H1 (cell line): Measurements from ENCODE around the gene CLDN14. TPM values are rescaled to one million over a fixed set of nuclear protein-coding genes. Genes with fewer than 3 reads are reported as not detected.

Source experiments
- CTCF ChIA-PET: fragments of 300-600 bp; sonication (Branson Sonifier 250); formaldehyde crosslinking; loops from one replicate; lab custom pipeline; 2021; ENCODE audit not compliant: partially characterized antibody; lab: Charles Lee
- POLR2A ChIA-PET: fragments of 300-600 bp; sonication (Branson Sonifier 250); formaldehyde crosslinking; loops from one replicate; lab custom pipeline; 2021; ENCODE audit warnings: inconsistent platforms; ENCODE audit not compliant: partially characterized antibody; lab: Charles Lee
- DNase-seq, 2 experiments: peaks; one replicate each; pipeline versions ENCODE4 v3.0.0 to v3.0.0-alpha.2; 2010 to 2022; ENCODE audit warnings: low spot score in 2 of 2, low read depth in 1 of 2, mixed read lengths in 1 of 2
- FAIRE-seq: peaks from 2 replicates; lab custom pipeline; 2011; peaks lifted over from hg19 to GRCh38; lab: Jason Lieb, UNC
- H2AFZ ChIP-seq: 2 replicates; pipeline ENCODE4 v1.8.1; 2012; ENCODE audit warnings: low read length, inconsistent platforms
- H2AK5ac ChIP-seq: 2 replicates; pipeline ENCODE4 v1.6.1; 2013; ENCODE audit warnings: low read depth, low read length
- H2BK120ac ChIP-seq: replicated peaks from 2 replicates; pipeline ENCODE3; 2013; ENCODE audit warnings: low read depth, low read length, inconsistent platforms
- H2BK12ac ChIP-seq: 2 replicates; pipeline ENCODE4 v1.6.1; 2013; ENCODE audit warnings: low read depth, low read length
- H2BK15ac ChIP-seq: 2 replicates; pipeline ENCODE4 v1.6.1; 2013; ENCODE audit warnings: low read length
- H2BK20ac ChIP-seq: 2 replicates; pipeline ENCODE4 v1.6.1; 2013; ENCODE audit warnings: low read length
- H2BK5ac ChIP-seq: 2 replicates; pipeline ENCODE4 v1.6.1; 2013; ENCODE audit warnings: low read depth, low read length
- H3K14ac ChIP-seq: 2 replicates; pipeline ENCODE4 v1.6.1; 2013; ENCODE audit warnings: inconsistent platforms; ENCODE audit not compliant: insufficient read length
- H3K18ac ChIP-seq: 2 replicates; pipeline ENCODE4 v1.6.1; 2013; ENCODE audit warnings: low read length; ENCODE audit errors: extremely low read depth
- H3K23ac ChIP-seq: 2 replicates; pipeline ENCODE4 v1.6.1; 2013; ENCODE audit warnings: inconsistent platforms; ENCODE audit not compliant: insufficient read length
- H3K23me2 ChIP-seq: 2 replicates; pipeline ENCODE4 v1.6.1; 2013; ENCODE audit warnings: low read depth, low read length
- H3K27ac ChIP-seq: 2 replicates; pipeline ENCODE4 v1.6.1; 2011; ENCODE audit warnings: low read depth, low read length, inconsistent platforms
- H3K27me3 ChIP-seq, 4 experiments: replicated peaks in 1 of 4; 1 replicate in 1 of 4; 2 replicates in 3 of 4; pipeline versions ENCODE4 v1.6.1 to v1.8.1; 2011 to 2013; ENCODE audit warnings: low read length in 3 of 4, mild to moderate bottlenecking in 3 of 4, inconsistent platforms in 2 of 4, mixed read lengths in 2 of 4, moderate library complexity in 1 of 4; ENCODE audit not compliant: control insufficient read depth in 3 of 4, insufficient read depth in 3 of 4; ENCODE audit errors: extremely low read depth in 1 of 4
- H3K36me3 ChIP-seq, 4 experiments: 2 replicates each; pipeline versions ENCODE4 v1.6.1 to v1.8.1; 2011 to 2013; ENCODE audit warnings: mild to moderate bottlenecking in 4 of 4, low read length in 3 of 4, moderate library complexity in 2 of 4, control low read depth in 1 of 4, inconsistent platforms in 1 of 4; ENCODE audit not compliant: insufficient read depth in 4 of 4, control insufficient read depth in 2 of 4
- H3K4ac ChIP-seq: replicated peaks from 2 replicates; pipeline ENCODE3; 2013; ENCODE audit warnings: low read length, low read depth, mixed read lengths, inconsistent platforms; ENCODE audit not compliant: insufficient read length
- H3K4me1 ChIP-seq, 4 experiments: replicated peaks in 1 of 4; 1 replicate in 1 of 4; 2 replicates in 3 of 4; pipeline versions ENCODE4 v1.6.1 to v1.8.1; 2011 to 2013; ENCODE audit warnings: low read length in 3 of 4, inconsistent platforms in 2 of 4, mixed read lengths in 1 of 4; ENCODE audit not compliant: insufficient read depth in 4 of 4, control insufficient read depth in 3 of 4
- H3K4me2 ChIP-seq, 2 experiments: 2 replicates each; pipeline versions ENCODE4 v1.6.1 to v1.8.1; 2011 to 2013; ENCODE audit warnings: low read depth in 2 of 2, low read length in 2 of 2, control low read depth in 1 of 2, inconsistent platforms in 1 of 2, mild to moderate bottlenecking in 1 of 2; ENCODE audit not compliant: insufficient read depth in 1 of 2
- H3K4me3 ChIP-seq, 4 experiments: fragments of 200-600, 300-600 bp in 1 of 4; sonication (generic), shearing (Covaris generic), sonication (Bioruptor Twin) in 1 of 4; 2 replicates each; pipeline versions ENCODE4 v1.5.1 to v1.8.1; 2011 to 2016; ENCODE audit warnings: low read length in 4 of 4, low read depth in 3 of 4, control low read depth in 2 of 4, inconsistent platforms in 2 of 4, mild to moderate bottlenecking in 2 of 4, mixed read lengths in 1 of 4, moderate library complexity in 1 of 4; ENCODE audit not compliant: insufficient read depth in 2 of 4; ENCODE audit errors: extremely low read depth in 1 of 4
- H3K56ac ChIP-seq: replicated peaks from 2 replicates; pipeline ENCODE3; 2013; ENCODE audit warnings: low read depth, mild to moderate bottlenecking, mixed read lengths, low read length, inconsistent platforms; ENCODE audit not compliant: insufficient read length
- H3K79me1 ChIP-seq: 2 replicates; pipeline ENCODE4 v1.6.1; 2013; ENCODE audit warnings: low read depth, low read length, control low read depth
- H3K79me2 ChIP-seq, 2 experiments: 2 replicates each; pipeline versions ENCODE4 v1.6.1 to v1.8.1; 2012 to 2013; ENCODE audit warnings: low read length in 2 of 2, mild to moderate bottlenecking in 2 of 2, inconsistent platforms in 1 of 2; ENCODE audit not compliant: insufficient read depth in 2 of 2, control insufficient read depth in 1 of 2
- H3K9ac ChIP-seq, 4 experiments: replicated peaks in 1 of 4; 1 replicate in 1 of 4; 2 replicates in 3 of 4; pipeline versions ENCODE4 v1.6.1 to v1.8.1; 2011 to 2013; ENCODE audit warnings: low read depth in 3 of 4, low read length in 3 of 4, control low read depth in 2 of 4, mild to moderate bottlenecking in 2 of 4, moderate library complexity in 2 of 4, inconsistent platforms in 1 of 4; ENCODE audit errors: extremely low read depth in 1 of 4
- H3K9me3 ChIP-seq, 2 experiments: 2 replicates each; pipeline versions ENCODE4 v1.6.1 to v1.8.1; 2012 to 2013; ENCODE audit warnings: mild to moderate bottlenecking in 2 of 2, moderate library complexity in 2 of 2, control low read depth in 1 of 2, inconsistent platforms in 1 of 2, low read depth in 1 of 2, low read length in 1 of 2, mixed read lengths in 1 of 2; ENCODE audit not compliant: insufficient read depth in 2 of 2
- H4K20me1 ChIP-seq, 2 experiments: replicated peaks in 1 of 2; 2 replicates each; pipeline versions ENCODE3 to v1.8.1; 2011 to 2013; ENCODE audit warnings: inconsistent platforms in 2 of 2, low read length in 2 of 2, mild to moderate bottlenecking in 1 of 2; ENCODE audit not compliant: insufficient read depth in 2 of 2, control insufficient read depth in 1 of 2
- H4K5ac ChIP-seq: 2 replicates; pipeline ENCODE4 v1.6.1; 2013; ENCODE audit warnings: low read length, low read depth, mixed read lengths, inconsistent platforms; ENCODE audit not compliant: insufficient read length
- H4K8ac ChIP-seq: 2 replicates; pipeline ENCODE4 v1.8.0; 2013; ENCODE audit warnings: mild to moderate bottlenecking, moderate library complexity, low read length, inconsistent platforms; ENCODE audit not compliant: insufficient read depth; ENCODE audit errors: extremely low read depth
- H4K91ac ChIP-seq: replicated peaks from 2 replicates; pipeline ENCODE3; 2013; ENCODE audit warnings: low read length, mixed read lengths, inconsistent platforms; ENCODE audit not compliant: insufficient read length
- CBX8 ChIP-seq: fragments of 300-800, 300-1000 bp; sonication (generic); IDR thresholded peaks from 2 replicates; pipeline ENCODE4 v1.7.1; 2016; ENCODE audit warnings: low read depth, low read length, borderline replicate concordance
- EGR1 ChIP-seq: IDR thresholded peaks from 2 replicates; pipeline ENCODE4 v1.6.1; 2011; ENCODE audit warnings: low read depth, low read length, borderline replicate concordance
- GABPA ChIP-seq: IDR thresholded peaks from 2 replicates; pipeline ENCODE4 v1.6.1; 2011; ENCODE audit warnings: mild to moderate bottlenecking, low read length, moderate library complexity, borderline replicate concordance; ENCODE audit not compliant: insufficient read depth
- GTF2F1 ChIP-seq: IDR thresholded peaks from 2 replicates; pipeline ENCODE4 v1.6.1; 2012; ENCODE audit warnings: low read depth, low read length, improper control_type of control experiment, borderline replicate concordance
- KDM4A ChIP-seq: IDR thresholded peaks from one replicate; pipeline ENCODE4 v1.7.1; 2012; ENCODE audit warnings: low read depth, mild to moderate bottlenecking, moderate library complexity, low read length, inconsistent platforms; ENCODE audit not compliant: severe bottlenecking
- POLR2AphosphoS5 ChIP-seq: IDR thresholded peaks from 2 replicates; pipeline ENCODE4 v1.6.1; 2011; ENCODE audit warnings: low read depth, low read length
- RFX5 ChIP-seq: IDR thresholded peaks from 2 replicates; pipeline ENCODE4 v1.6.1; 2011; ENCODE audit warnings: low read depth, low read length, improper control_type of control experiment, borderline replicate concordance
- SAP30 ChIP-seq: fragments of 300-600 bp; sonication (generic); IDR thresholded peaks from 2 replicates; pipeline ENCODE4 v1.7.1; 2012; ENCODE audit warnings: low read length, moderate library complexity, mild to moderate bottlenecking, inconsistent platforms; ENCODE audit not compliant: insufficient read depth, insufficient replicate concordance
- SIX5 ChIP-seq: IDR thresholded peaks from 2 replicates; pipeline ENCODE4 v1.6.1; 2011; ENCODE audit warnings: mild to moderate bottlenecking, low read depth, low read length
- SP4 ChIP-seq: IDR thresholded peaks from 2 replicates; pipeline ENCODE4 v1.6.1; 2012; ENCODE audit warnings: low read length, inconsistent platforms
- TAF1 ChIP-seq: IDR thresholded peaks from 2 replicates; pipeline ENCODE4 v1.6.1; 2011; ENCODE audit warnings: mild to moderate bottlenecking, low read depth, low read length
- TAF7 ChIP-seq: optimal IDR thresholded peaks from 2 replicates; pipeline ENCODE3; 2011; ENCODE audit warnings: low read depth, mild to moderate bottlenecking, inconsistent platforms, low read length, moderate library complexity, borderline replicate concordance
- ZNF274 ChIP-seq: IDR thresholded peaks from 2 replicates; pipeline ENCODE4 v1.7.0; 2012; ENCODE audit warnings: low read length, borderline replicate concordance; ENCODE audit errors: extremely low read depth
- whole genome bisulfite sequencing, 2 experiments: shearing (Covaris generic) in 1 of 2; methylation state at CpG; one replicate each; pipeline versions ENCODE4 v1.1.6 to v1.1.7; 2013 to 2015; ENCODE audit warnings: low lambda C conversion rate in 2 of 2, mixed read lengths in 2 of 2, inconsistent platforms in 1 of 2, low coverage in 1 of 2, missing lambda C conversion rate in 1 of 2; ENCODE audit not compliant: insufficient replicate concordance in 2 of 2, insufficient coverage in 1 of 2, insufficient read length in 1 of 2; ENCODE audit errors: extremely low coverage in 1 of 2, missing lambda C conversion rate in 1 of 2; 5-methylcytosine and 5-hydroxymethylcytosine counted together
- polyA plus RNA-seq, 7 experiments: library from polyadenylated mRNA; depleted of rRNA in 3 of 7; stranded (reverse) in 5 of 7; unstranded in 2 of 7; fragments of >200 nt in 5 of 7; fragments of 200-250 nt in 2 of 7; gene quantifications; 1 replicate in 5 of 7; 2 replicates in 1 of 7; 4 replicates in 1 of 7; pipeline versions ENCODE4 v1.2.1 to v1.2.3, GENCODE V29; 2011 to 2013; ENCODE audit warnings: missing spikeins in 2 of 7, mixed read lengths in 2 of 7
- total RNA-seq: library from RNA; stranded (reverse); fragmentation: NEBNext Ultra II Directional; extraction: Animal tissue kit (Norgen Biotek cat#: 25700); gene quantifications from 2 replicates; pipeline ENCODE4 v1.2.1, GENCODE V29; 2021

Gene CLDN14
- total and polyA plus RNA-seq, 2 of the 8 experiments (the other 6 are each of a cell fraction or from before 2014, with no cell fraction given) = 0.08 TPM; not detected in 1

DNA sequence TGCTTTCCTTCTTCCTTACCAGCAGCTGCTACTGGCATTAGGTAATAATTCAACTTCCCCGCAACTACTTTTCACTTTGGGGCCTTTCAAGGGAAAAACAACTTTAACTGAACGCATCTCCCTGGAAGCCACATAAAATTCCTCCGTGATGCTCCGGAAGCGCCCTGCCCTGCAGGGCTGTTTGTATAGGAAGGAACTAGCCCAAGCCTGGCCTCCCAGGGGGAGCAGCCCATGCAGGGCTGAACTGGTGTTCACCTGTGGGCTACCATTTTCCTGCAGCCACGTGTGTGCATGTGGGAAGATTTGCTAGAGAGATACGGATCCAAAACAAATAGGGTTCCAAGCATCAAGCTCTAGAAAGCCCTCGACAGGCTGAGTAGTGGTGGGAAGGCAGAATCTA is 14.4 kb downstream of the CLDN14 start:
- DNase-seq (no peak), FAIRE-seq (no peak)
- ChIA-PET CTCF (no interaction called here), POLR2A (no interaction called here)
- H4K91ac ChIP-seq = no peak overlapping the region
- H4K5ac ChIP-seq = no peak overlapping the region
- no peaks in the 10 kb centered on the region for H3K79me1 ChIP-seq
- no peak overlapping the region for H3K18ac ChIP-seq
- H3K56ac ChIP-seq = no peak overlapping the region
- H4K20me1 ChIP-seq = no peaks in the 10 kb centered on the region
- H2BK12ac ChIP-seq = no peak overlapping the region; the same call in 1 of the 2 replicates
- 75% methylated on average over 8 of the region's 8 CpGs; no CpG with 5 or more reads in 1 of the 2 experiments for WGBS, 2 experiments
- H3K27me3 ChIP-seq = no peaks in the 10 kb centered on the region
- no peak overlapping the region for H2AFZ ChIP-seq
- TF ChIP-seq GABPA (no peak), CBX8 (no peak), ZNF274 (no peak), GTF2F1 (no peak), TAF7 (no peak), KDM4A (no peak), SIX5 (no peak), POLR2AphosphoS5 (no peak), TAF1 (no peak), RFX5 (no peak), EGR1 (no peak), SP4 (no peak), SAP30 (no peak)
- H2AK5ac ChIP-seq = no peak overlapping the region
- no peak overlapping the region for H2BK15ac ChIP-seq
- no peaks in the 10 kb centered on the region for H3K9me3 ChIP-seq
- no peaks in the 10 kb centered on the region for H3K23me2 ChIP-seq
- no peak overlapping the region for H3K23ac ChIP-seq
- no peak overlapping the region for H3K4me3 ChIP-seq
- H3K4me1 ChIP-seq = peaks cover 0 to 16% (median 2%) of the 10 kb centered on the region in 4 experiments; a peak in 4 of 7 replicates
- no peaks in the 10 kb centered on the region for H3K36me3 ChIP-seq
- H3K79me2 ChIP-seq = no peaks in the 10 kb centered on the region
- H3K9ac ChIP-seq = no peak overlapping the region
- no peak overlapping the region for H2BK120ac ChIP-seq
- no peak overlapping the region for H4K8ac ChIP-seq
- H3K27ac ChIP-seq = no peak overlapping the region
- H2BK20ac ChIP-seq = no peak overlapping the region
- H2BK5ac ChIP-seq = no peak overlapping the region
- no peak overlapping the region for H3K14ac ChIP-seq
- no peak overlapping the region for H3K4ac ChIP-seq
- no peak overlapping the region for H3K4me2 ChIP-seq
